Neural progenitor cell (in vitro differentiated cells): Measurements from ENCODE around the gene TMEM178B. TPM values are rescaled to one million over a fixed set of nuclear protein-coding genes. Genes with fewer than 3 reads are reported as not detected.
A peak's percentile ranks its signal among the peaks of the same experiment; 100 is the strongest.

ENCODE experiments used
- DNase-seq: peaks from one replicate; pipeline ENCODE4 v3.0.0-alpha.2; 2016; ENCODE audit warnings: low spot score
- H2AFZ ChIP-seq: fragments of 200-600 bp; sonication (generic); replicated peaks from 2 replicates; pipeline ENCODE4 v1.6.1; 2016; ENCODE audit warnings: antibody characterized with exemption
- H3F3A ChIP-seq: fragments of 200-600 bp; sonication (generic); 2 replicates; pipeline ENCODE4 v1.6.1; 2016; ENCODE audit warnings: antibody characterized with exemption, low read depth
- H3K27ac ChIP-seq: fragments of 200-600 bp; sonication (generic); 2 replicates; pipeline ENCODE4 v1.5.1; 2016; ENCODE audit warnings: mild to moderate bottlenecking
- H3K27me3 ChIP-seq: fragments of 200-600 bp; sonication (generic); 2 replicates; pipeline ENCODE4 v1.6.1; 2016; ENCODE audit warnings: mild to moderate bottlenecking, moderate library complexity
- H3K36me3 ChIP-seq: fragments of 200-600 bp; sonication (generic); 2 replicates; pipeline ENCODE4 v1.5.1; 2016
- H3K4me1 ChIP-seq: fragments of 200-600 bp; sonication (generic); 2 replicates; pipeline ENCODE4 v1.6.1; 2016; ENCODE audit warnings: mixed run types
- H3K4me2 ChIP-seq: fragments of 200-600 bp; sonication (generic); 2 replicates; pipeline ENCODE4 v1.6.1; 2016
- H3K4me3 ChIP-seq: fragments of 200-600 bp; sonication (generic); 2 replicates; pipeline ENCODE4 v1.5.1; 2016
- H3K79me2 ChIP-seq: fragments of 200-600 bp; sonication (generic); 2 replicates; pipeline ENCODE4 v1.6.1; 2016; ENCODE audit warnings: low read depth
- H3K9ac ChIP-seq: fragments of 200-600 bp; sonication (generic); 2 replicates; pipeline ENCODE4 v1.6.1; 2016
- H3K9me3 ChIP-seq: fragments of 200-600 bp; sonication (generic); 2 replicates; pipeline ENCODE4 v1.5.1; 2016; ENCODE audit warnings: low read depth
- H4K20me1 ChIP-seq: fragments of 200-600 bp; sonication (generic); 2 replicates; pipeline ENCODE4 v1.6.1; 2016; ENCODE audit warnings: low read depth
- H3K27ac Mint-ChIP-seq: 3 replicates; pipeline ENCODE4 v1.8.0; 2021; ENCODE audit warnings: mixed read lengths
- H3K27me3 Mint-ChIP-seq: 2 replicates; pipeline ENCODE4 v1.8.0; 2022; ENCODE audit warnings: low read depth, mild to moderate bottlenecking, inconsistent platforms, moderate library complexity, mixed read lengths; ENCODE audit not compliant: insufficient read depth
- H3K36me3 Mint-ChIP-seq: 3 replicates; pipeline ENCODE4 v1.8.0; 2021; ENCODE audit warnings: mixed read lengths
- H3K4me1 Mint-ChIP-seq: 3 replicates; pipeline ENCODE4 v1.8.0; 2021; ENCODE audit warnings: mixed read lengths
- H3K4me3 Mint-ChIP-seq: 3 replicates; pipeline ENCODE4 v1.8.0; 2021; ENCODE audit warnings: mild to moderate bottlenecking, moderate library complexity, mixed read lengths
- H3K9me3 Mint-ChIP-seq: 3 replicates; pipeline ENCODE4 v1.8.0; 2020; ENCODE audit warnings: mixed read lengths
- CTCF ChIP-seq: fragments of 200-600 bp; sonication (generic); IDR thresholded peaks from 2 replicates; pipeline ENCODE4 v1.5.1; 2017; ENCODE audit warnings: antibody characterized with exemption, mild to moderate bottlenecking
- EZH2 ChIP-seq: fragments of 200-600 bp; sonication (generic); IDR thresholded peaks from 2 replicates; pipeline ENCODE4 v1.6.1; 2017; ENCODE audit warnings: antibody characterized with exemption, mild to moderate bottlenecking, moderate library complexity
- EZH2phosphoT487 ChIP-seq: fragments of 200-600 bp; sonication (generic); IDR thresholded peaks from 2 replicates; pipeline ENCODE4 v1.6.1; 2017; ENCODE audit warnings: antibody characterized with exemption
- total RNA-seq: library from RNA; depleted of rRNA; stranded (reverse); fragments of >200 nt; gene quantifications from 2 replicates; pipeline ENCODE4 v1.2.3, GENCODE V29; 2015; ENCODE audit warnings: low replicate concordance

TMEM178B gene
- total RNA-seq, 1 donor from 2014 or later: 2.9 TPM

DNA sequence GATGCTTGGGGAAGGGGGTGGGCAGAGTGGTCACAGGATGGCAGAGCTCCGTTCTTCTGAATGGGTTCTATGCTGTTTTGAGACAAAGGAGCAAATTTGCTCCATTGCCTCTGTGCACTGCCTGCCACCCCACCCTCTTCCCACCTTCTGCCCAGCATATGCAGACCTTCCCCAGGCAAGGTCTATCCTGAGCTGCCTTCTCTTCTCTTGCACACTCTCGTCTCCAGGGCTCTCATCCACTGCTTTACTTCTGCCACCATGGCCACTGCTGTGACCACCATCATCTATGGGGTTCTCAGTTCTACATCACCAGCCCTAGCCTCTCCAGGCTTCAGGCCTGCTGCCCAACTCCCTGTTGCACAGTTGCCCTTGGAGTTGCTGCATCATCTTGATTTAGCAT lies 230.4 kb downstream of the TMEM178B start:
- H3K36me3 ChIP-seq: no peaks in the 10 kb centered on the region
- H3K4me2 ChIP-seq: no peak overlapping the region
- no peak overlapping the region for H3K9ac ChIP-seq
- no peak overlapping the region for H3K4me3 ChIP-seq
- no peak overlapping the region for H3K4me3 Mint-ChIP-seq
- H3K27ac Mint-ChIP-seq: no peak overlapping the region
- no peak overlapping the region for H3K27ac ChIP-seq
- H3K9me3 Mint-ChIP-seq: no peaks in the 10 kb centered on the region
- peaks cover 1% of the 10 kb centered on the region for H3K27me3 Mint-ChIP-seq
- no peaks in the 10 kb centered on the region for H3K9me3 ChIP-seq
- TF ChIP-seq EZH2 (no peak), CTCF (no peak), EZH2phosphoT487 (no peak)
- peaks cover 8% of the 10 kb centered on the region for H3K4me1 ChIP-seq
- H4K20me1 ChIP-seq: no peaks in the 10 kb centered on the region
- no peaks in the 10 kb centered on the region for H3F3A ChIP-seq
- no peak for DNase-seq
- H3K36me3 Mint-ChIP-seq: no peaks in the 10 kb centered on the region
- H3K27me3 ChIP-seq: no peaks in the 10 kb centered on the region
- no peaks in the 10 kb centered on the region for H3K4me1 Mint-ChIP-seq
- H3K79me2 ChIP-seq: no peaks in the 10 kb centered on the region
- H2AFZ ChIP-seq: no peak overlapping the region

DNA sequence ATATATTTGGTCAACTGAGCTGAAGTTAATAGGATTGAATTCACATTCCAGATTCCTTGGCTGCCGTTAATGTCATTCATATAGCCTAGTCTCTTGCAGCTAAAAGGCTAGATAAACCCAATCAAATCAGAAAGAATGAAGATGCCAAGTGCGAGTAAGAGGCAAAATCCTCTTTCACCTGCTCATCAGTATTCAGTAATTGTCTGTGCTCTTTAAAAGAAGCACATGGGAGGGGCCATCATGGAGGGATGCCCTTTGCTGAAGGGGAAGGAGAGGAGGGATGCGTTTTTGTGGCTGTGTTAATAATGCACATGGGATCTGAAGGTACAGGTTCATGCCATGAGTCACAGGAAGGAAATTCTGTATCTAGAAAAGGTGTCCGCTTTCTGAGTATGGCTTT lies 232.2 kb downstream of the TMEM178B start:
- TF ChIP-seq EZH2phosphoT487: no peak
- TF ChIP-seq CTCF: no peak
- TF ChIP-seq EZH2: no peak
- Histone ChIP-seq H3K27ac (no peak overlapping the region), H3K4me3 (no peak overlapping the region), H2AFZ (no peak overlapping the region), H4K20me1 (no peaks in the 10 kb centered on the region), H3K9ac (no peak overlapping the region), H3K4me2 (no peak overlapping the region), H3K9me3 (no peaks in the 10 kb centered on the region), H3F3A (no peaks in the 10 kb centered on the region), H3K79me2 (no peaks in the 10 kb centered on the region), H3K4me1 (peaks cover 8% of the 10 kb centered on the region), H3K27me3 (no peaks in the 10 kb centered on the region), H3K36me3 (no peaks in the 10 kb centered on the region)
- H3K4me1 Mint-ChIP-seq: no peaks in the 10 kb centered on the region
- no peaks in the 10 kb centered on the region for H3K36me3 Mint-ChIP-seq
- H3K27ac Mint-ChIP-seq: no peak overlapping the region
- H3K4me3 Mint-ChIP-seq: no peak overlapping the region
- no peak for DNase-seq
- H3K27me3 Mint-ChIP-seq: no peaks in the 10 kb centered on the region
- H3K9me3 Mint-ChIP-seq: no peaks in the 10 kb centered on the region

- no peaks in the 10 kb centered on the region for H4K20me1 ChIP-seq
- Mint-ChIP-seq H3K4me1 (no peaks in the 10 kb centered on the region), H3K36me3 (no peaks in the 10 kb centered on the region), H3K27ac (no peak overlapping the region), H3K27me3 (no peaks in the 10 kb centered on the region), H3K4me3 (no peak overlapping the region), H3K9me3 (no peaks in the 10 kb centered on the region)
- no peaks in the 10 kb centered on the region for H3K79me2 ChIP-seq
- H2AFZ ChIP-seq: no peak overlapping the region
- no peak overlapping the region for H3K9ac ChIP-seq
- peak overlapping the region; percentile 15 for H3K4me2 ChIP-seq
- H3K4me3 ChIP-seq: no peak overlapping the region
- TF ChIP-seq CTCF: no peak
- TF ChIP-seq EZH2phosphoT487: no peak
- no peak for TF ChIP-seq EZH2
- no peak overlapping the region for H3K27ac ChIP-seq
- H3K36me3 ChIP-seq: no peaks in the 10 kb centered on the region
- no peak for DNase-seq
- H3F3A ChIP-seq: peaks cover 7% of the 10 kb centered on the region
- H3K9me3 ChIP-seq: no peaks in the 10 kb centered on the region
- H3K27me3 ChIP-seq: no peaks in the 10 kb centered on the region
- H3K4me1 ChIP-seq: peaks cover 15% of the 10 kb centered on the region
Measured at GRCh38 chr7:141312395-141312794, 238.5 kb downstream of the TMEM178B start.
